Brain pericyte (primary cell): ENCODE results near the gene MED12.
"Not testable (repeated sequence)": the region's sequence is repeated elsewhere in the genome, so short reads cannot be mapped to it uniquely, and the experiment has no call there.

Source experiments
- DNase-seq: peaks from one replicate; pipeline ENCODE4 v3.0.0-alpha.2; 2012; ENCODE audit warnings: low read depth, low spot score

MED12 gene

GRCh38 chrX:71162981-71163380 lies 44.6 kb downstream of the MED12 start:
- no peak for DNase-seq

GRCh38 chrX:71164071-71164470 lies 45.7 kb downstream of the MED12 start:
- DNase-seq = no peak

- no peak for DNase-seq
Observed at GRCh38 chrX:71166461-71166860, 48.1 kb downstream of the MED12 start.

- no peak for DNase-seq
Observed at GRCh38 chrX:71167031-71167781, 48.8 kb downstream of the MED12 start.

GRCh38 chrX:71168134-71168533 lies 49.7 kb downstream of the MED12 start:
- DNase-seq = no peak

GRCh38 chrX:71169586-71169985 lies 51.2 kb downstream of the MED12 start:
- no peak for DNase-seq

- no peak for DNase-seq
Observed at GRCh38 chrX:71170660-71171059, 52.3 kb downstream of the MED12 start.

GRCh38 chrX:71171110-71171801 lies 52.9 kb downstream of the MED12 start:
- no peak for DNase-seq

GRCh38 chrX:71173440-71173839 lies 55.0 kb downstream of the MED12 start:
- DNase-seq = no peak

- DNase-seq = no peak
Observed at GRCh38 chrX:71174795-71175194, 56.4 kb downstream of the MED12 start.

GRCh38 chrX:71175531-71175930 lies 57.1 kb downstream of the MED12 start:
- DNase-seq = no peak

GRCh38 chrX:71177327-71177726 lies 58.9 kb downstream of the MED12 start:
- no peak for DNase-seq

GRCh38 chrX:71178908-71179307 lies 60.5 kb downstream of the MED12 start:
- DNase-seq = peak; percentile 20

GRCh38 chrX:71180579-71181265 lies 62.3 kb downstream of the MED12 start:
- DNase-seq = not testable (repeated sequence)

- DNase-seq = peak; percentile 0
Observed at GRCh38 chrX:71181558-71181909, 63.1 kb downstream of the MED12 start.

- peak; percentile 81 for DNase-seq
Observed at GRCh38 chrX:71181910-71182799, 63.8 kb downstream of the MED12 start.

- no peak for DNase-seq
Observed at GRCh38 chrX:71182871-71183270, 64.5 kb downstream of the MED12 start.

- no peak for DNase-seq
Observed at GRCh38 chrX:71183341-71183740, 64.9 kb downstream of the MED12 start.

GRCh38 chrX:71184092-71184491 lies 65.7 kb downstream of the MED12 start:
- no peak for DNase-seq

- DNase-seq = no peak
Observed at GRCh38 chrX:71184803-71185495, 66.6 kb downstream of the MED12 start.

GRCh38 chrX:71191248-71191647 lies 72.9 kb downstream of the MED12 start:
- no peak for DNase-seq
